ENCODE measurements around the gene DIPK1B. TPM values are rescaled to one million over a fixed set of nuclear protein-coding genes. Genes with fewer than 3 reads are reported as not detected.
A peak's percentile ranks its signal among the peaks of the same experiment; 100 is the strongest.

The DIPK1B gene
- total and polyA plus RNA-seq, 10 donors = 5.2 to 26.5 (median 12.3) TPM

DNA sequence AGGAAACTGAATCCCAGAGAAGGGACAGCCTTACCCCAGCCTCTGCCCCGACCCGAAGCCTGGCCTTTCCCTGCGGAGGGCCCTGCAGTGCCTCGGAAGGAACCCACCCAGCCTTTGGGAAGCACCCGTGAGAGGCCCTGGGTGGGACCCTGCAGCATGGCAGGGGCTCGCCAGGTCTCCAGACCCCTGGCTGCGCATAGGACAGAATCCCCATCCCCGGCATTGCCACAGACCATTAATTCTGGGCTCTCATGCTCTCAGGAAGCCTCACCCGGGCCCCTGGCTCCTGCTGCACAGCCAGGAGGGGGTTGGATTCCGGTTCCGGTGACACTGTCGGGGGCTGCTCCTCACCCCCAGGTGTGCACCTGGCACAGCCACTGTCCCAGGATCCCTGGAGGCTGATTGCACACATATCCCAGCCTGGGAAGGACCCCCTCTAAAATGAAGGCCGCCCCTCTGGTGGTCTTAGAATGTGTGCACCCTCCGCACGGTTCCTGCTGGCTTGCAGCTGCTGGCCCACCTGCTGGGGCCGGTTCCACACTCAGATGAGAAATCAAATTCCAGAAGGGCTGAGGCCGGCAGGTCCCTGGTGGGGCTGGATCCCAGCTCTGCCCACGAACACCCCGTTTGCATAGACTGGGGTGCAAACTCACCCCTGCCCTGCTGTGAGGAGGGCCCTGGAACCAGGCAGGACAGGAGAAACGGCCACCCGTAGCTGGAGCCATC is 45.0 kb upstream of the DIPK1B start:
- no peaks in the 10 kb centered on the region for H3K9me3 ChIP-seq
- intact Hi-C loops (cut with DNase I; ENCODE audit: low total_unique reads) = no loop called here
- peaks cover 0 to 74% (median 7%) of the 10 kb centered on the region in 6 donors for H3K36me3 ChIP-seq
- peak overlapping the region in 7 of 8 donors; percentile 22 to 87 (median 67) for H3K27ac ChIP-seq
- DNase-seq = no peak
- WGBS, 5 donors = 56 to 72% (median 65%) methylated on average over 9 to 21 of the region's 21 CpGs
- H3K4me3 ChIP-seq = peak overlapping the region; percentile 27 to 84 (median 64)
- TF ChIP-seq POLR2AphosphoS5 (IDR thresholded peaks at IDR 0.05) (peak in 2 of 3 donors; percentile 3 to 14), POLR2A (IDR thresholded peaks at IDR 0.05) (no peak)
- peaks cover 3 to 71% (median 38%) of the 10 kb centered on the region in 6 donors for H3K4me1 ChIP-seq
- peaks cover 3 to 78% (median 35%) of the 10 kb centered on the region in 7 donors for H3K27me3 ChIP-seq (replicated peaks in 1 of 7)

DNA sequence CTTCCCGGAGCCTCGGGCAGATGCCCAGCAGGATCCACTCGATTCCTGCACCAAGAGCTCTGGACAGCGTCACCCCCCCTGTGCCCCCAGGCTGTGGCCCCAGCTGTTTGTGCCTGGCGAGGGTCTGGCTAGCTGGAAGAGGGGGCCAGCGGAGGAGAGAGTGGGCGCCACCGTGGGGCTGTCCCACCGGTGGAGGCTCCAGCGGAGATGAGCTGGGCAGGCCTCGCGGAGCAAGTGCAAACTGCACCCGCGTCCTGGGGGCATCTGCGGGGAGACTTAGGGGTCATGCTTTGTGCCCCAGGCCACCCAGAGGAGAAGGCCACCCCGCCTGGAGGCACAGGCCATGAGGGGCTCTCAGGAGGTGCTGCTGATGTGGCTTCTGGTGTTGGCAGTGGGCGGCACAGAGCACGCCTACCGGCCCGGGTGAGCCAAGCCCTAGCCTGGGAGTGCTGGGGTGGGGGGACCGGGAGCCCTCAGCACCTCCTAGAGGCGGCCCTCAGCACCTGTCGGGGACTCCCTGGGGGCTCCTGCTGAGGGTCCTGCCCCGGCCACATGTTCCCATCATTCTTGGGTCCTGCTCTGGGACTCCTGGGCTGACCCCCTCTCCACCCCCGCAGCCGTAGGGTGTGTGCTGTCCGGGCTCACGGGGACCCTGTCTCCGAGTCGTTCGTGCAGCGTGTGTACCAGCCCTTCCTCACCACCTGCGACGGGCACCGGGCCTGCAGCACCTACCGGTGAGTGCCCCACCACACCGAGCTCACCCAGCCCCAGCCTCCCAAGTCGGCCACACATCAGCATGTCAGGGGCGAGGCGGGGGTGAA is 44.2 kb upstream of the DIPK1B start:
- peaks cover 0 to 82% (median 13%) of the 10 kb centered on the region in 6 donors for H3K36me3 ChIP-seq
- H3K4me1 ChIP-seq = peaks cover 3 to 71% (median 39%) of the 10 kb centered on the region in 6 donors
- H3K9me3 ChIP-seq = no peaks in the 10 kb centered on the region
- peak in 2 of 3 donors; percentile 49 to 58 for TF ChIP-seq POLR2AphosphoS5 (IDR thresholded peaks at IDR 0.05)
- TF ChIP-seq, protein P1, sequence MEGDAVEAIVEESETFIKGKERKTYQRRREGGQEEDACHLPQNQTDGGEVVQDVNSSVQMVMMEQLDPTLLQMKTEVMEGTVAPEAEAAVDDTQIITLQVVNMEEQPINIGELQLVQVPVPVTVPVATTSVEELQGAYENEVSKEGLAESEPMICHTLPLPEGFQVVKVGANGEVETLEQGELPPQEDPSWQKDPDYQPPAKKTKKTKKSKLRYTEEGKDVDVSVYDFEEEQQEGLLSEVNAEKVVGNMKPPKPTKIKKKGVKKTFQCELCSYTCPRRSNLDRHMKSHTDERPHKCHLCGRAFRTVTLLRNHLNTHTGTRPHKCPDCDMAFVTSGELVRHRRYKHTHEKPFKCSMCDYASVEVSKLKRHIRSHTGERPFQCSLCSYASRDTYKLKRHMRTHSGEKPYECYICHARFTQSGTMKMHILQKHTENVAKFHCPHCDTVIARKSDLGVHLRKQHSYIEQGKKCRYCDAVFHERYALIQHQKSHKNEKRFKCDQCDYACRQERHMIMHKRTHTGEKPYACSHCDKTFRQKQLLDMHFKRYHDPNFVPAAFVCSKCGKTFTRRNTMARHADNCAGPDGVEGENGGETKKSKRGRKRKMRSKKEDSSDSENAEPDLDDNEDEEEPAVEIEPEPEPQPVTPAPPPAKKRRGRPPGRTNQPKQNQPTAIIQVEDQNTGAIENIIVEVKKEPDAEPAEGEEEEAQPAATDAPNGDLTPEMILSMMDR (IDR thresholded peaks at IDR 0.05 in 8 of 11, conservative IDR thresholded peaks at IDR 0.05 in 3 of 11) = no peak
- WGBS, 5 donors = 45 to 63% (median 56%) methylated on average over 22 to 40 of the region's 40 CpGs
- peaks cover 3 to 70% (median 27%) of the 10 kb centered on the region in 7 donors for H3K27me3 ChIP-seq (replicated peaks in 1 of 7)
- peak overlapping the region; percentile 27 to 84 (median 64) for H3K4me3 ChIP-seq
- intact Hi-C loops (cut with DNase I; ENCODE audit: low total_unique reads) = no loop called here
- no peak for DNase-seq
- H3K27ac ChIP-seq = peak overlapping the region in 7 of 8 donors; percentile 22 to 87 (median 67)

DNA sequence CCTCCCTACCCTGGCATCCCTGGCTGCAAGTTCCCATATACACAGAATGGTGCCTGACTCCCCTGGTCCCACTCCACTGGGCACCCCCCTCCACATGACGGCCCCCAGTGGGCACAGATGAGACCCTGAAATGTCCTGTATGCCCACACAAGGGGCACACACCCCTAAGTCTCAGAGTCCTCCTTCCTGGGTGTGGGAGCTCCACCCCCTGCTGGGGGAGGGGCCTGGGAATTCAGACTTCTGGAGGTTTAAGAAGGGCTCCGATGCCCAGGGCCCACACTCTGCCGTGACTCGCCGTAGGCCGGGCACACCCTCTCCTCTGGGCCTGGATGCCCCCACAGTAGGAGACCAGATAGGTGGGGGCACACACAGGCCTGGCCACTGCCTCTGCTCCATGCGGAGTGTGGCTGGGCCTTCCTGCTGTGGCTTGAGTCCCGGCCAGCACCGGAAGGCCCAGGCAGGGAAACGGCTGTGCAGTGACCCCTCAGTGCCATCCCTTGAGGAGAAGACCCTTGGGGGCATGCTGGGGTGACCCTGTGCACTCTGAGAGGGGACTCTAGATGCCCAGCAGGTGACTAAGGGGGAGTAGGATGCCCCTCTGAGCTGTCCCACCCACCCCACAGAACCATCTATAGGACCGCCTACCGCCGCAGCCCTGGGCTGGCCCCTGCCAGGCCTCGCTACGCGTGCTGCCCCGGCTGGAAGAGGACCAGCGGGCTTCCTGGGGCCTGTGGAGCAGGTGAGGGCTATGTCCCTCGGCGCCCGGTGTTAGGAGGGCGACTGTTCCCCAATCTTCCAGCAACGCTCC is 43.2 kb upstream of the DIPK1B start:
- H3K27me3 ChIP-seq (replicated peaks in 1 of 7) = peaks cover 3 to 60% (median 19%) of the 10 kb centered on the region in 7 donors
- peak overlapping the region; percentile 7 to 84 (median 64) for H3K4me3 ChIP-seq
- H3K4me1 ChIP-seq = peaks cover 3 to 74% (median 39%) of the 10 kb centered on the region in 6 donors
- H3K36me3 ChIP-seq = peaks cover 0 to 87% (median 21%) of the 10 kb centered on the region in 6 donors
- DNase-seq = no peak
- H3K27ac ChIP-seq = peak overlapping the region in 6 of 8 donors; percentile 46 to 87 (median 66)
- intact Hi-C loops (cut with DNase I; ENCODE audit: low total_unique reads) = no loop called here
- 59 to 78% (median 69%) methylated on average over 11 to 23 of the region's 23 CpGs for whole genome bisulfite sequencing, 5 donors
- peak; percentile 48 to 78 (median 63) for TF ChIP-seq POLR2AphosphoS5 (IDR thresholded peaks at IDR 0.05)
- TF ChIP-seq, protein P1 (IDR thresholded peaks at IDR 0.05 in 8 of 11, conservative IDR thresholded peaks at IDR 0.05 in 3 of 11) = no peak
- H3K9me3 ChIP-seq = no peaks in the 10 kb centered on the region
